GM21515 (cell line): ENCODE results near the gene FAM162A.
A peak's percentile ranks its signal among the peaks of the same experiment; 100 is the strongest.
"Not testable (repeated sequence)": the region's sequence is repeated elsewhere in the genome, so short reads cannot be mapped to it uniquely, and the experiment has no call there.

ENCODE experiments used
- ATAC-seq: cut with Tn5 transposase; IDR thresholded peaks from one replicate; pipeline ENCODE4 v1.9.1; 2021; ENCODE audit not compliant: unreplicated experiment

The FAM162A gene

DNA sequence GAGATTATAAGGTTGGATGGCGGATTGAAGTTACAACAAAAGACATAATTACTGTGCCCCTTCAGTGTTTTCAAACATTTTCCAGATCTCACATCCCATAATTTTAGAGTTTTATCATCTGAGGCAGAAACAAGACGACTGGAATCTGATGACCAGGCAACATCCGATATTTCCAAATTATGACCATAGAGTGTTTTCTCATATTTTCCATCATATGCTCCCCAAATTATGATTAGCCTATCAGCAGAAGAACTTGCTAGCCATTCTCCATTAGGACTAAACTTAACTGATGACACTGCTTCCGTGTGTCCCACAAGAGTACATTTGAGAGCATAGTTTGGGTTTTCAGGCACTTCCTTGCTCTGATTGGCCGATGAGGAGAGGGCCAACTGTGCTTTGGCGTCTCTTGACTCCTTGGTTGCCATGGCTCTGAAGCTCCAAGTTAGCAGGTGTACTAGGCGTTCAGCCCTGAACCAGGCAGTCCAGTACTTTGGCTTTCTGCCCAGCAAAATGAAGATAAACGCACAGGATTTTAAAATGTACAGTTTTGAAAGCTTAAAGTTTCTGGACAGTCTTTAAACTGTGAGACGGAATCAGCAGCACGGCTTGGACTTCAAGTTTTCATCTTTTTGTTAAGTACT, 31.2 kb downstream of the FAM162A start:
- ATAC-seq, result peak; percentile 52

DNA sequence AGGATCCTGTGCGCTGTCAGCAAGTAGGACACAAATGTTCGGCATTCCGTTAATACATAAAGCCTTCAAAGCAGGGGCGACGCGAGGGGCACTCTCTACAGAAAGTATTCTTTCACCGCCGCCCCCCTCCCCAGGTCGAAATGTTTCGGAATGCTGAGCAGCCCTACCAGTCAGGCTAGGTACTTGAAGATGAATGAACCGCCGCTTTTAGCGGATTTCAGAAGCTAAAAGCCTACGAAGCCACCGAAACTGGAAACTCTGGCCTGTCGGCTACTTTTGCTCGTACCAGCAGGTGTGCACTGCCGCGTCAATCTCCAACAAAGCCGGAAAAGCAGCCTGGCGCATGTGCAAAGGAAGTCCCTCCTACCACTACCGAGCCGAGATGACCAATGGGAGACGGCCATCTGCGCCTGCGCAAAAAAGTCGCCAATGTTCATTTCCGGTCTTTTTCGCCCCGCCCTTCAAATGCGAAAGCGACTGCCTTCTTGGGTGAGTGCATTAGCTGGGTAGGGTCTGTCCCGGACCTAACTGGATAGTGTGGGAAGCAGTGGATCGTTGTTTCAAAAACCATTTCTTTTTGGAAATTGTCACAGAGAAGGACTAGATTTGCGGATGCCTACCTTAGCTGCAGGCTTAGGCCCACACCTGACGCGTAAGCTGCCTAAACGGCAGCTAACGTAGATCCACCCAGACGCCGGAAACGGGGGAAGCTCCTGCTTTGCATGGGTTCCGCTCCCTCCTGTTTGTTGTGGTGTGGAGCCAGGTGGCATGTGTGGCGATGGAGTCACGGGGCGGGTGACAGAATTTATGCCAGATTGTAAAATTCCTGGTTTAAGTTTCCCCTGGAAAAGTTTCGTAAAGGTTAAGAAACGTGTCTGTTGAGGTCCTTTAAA, 32.0 kb downstream of the FAM162A start, which contains the start of gene WDR5B:
Gene WDR5B (minus strand): TSS at position 301 of the 893 bp plus-strand sequence. CDS start 534 bp downstream, outside the sequence.
- peak; percentile 81 for ATAC-seq

DNA sequence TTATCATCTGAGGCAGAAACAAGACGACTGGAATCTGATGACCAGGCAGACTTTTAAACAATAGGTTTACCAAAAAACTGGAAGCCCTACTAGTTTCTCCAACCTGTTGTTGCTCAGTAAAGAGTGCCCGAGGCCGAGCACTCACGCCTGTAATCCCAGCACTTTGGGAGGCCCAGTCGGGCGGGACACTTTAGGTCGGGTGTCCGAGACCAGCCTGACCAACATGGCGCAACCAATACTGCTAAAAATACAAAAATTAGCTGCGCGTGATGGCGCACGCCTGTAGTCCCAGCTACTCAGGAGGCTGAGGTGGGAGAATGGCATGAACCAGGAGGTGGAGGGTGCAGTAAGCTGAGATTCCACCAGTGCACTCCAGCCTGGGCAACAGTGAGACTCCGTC, 33.0 kb downstream of the FAM162A start:
- ATAC-seq, result no peak

DNA sequence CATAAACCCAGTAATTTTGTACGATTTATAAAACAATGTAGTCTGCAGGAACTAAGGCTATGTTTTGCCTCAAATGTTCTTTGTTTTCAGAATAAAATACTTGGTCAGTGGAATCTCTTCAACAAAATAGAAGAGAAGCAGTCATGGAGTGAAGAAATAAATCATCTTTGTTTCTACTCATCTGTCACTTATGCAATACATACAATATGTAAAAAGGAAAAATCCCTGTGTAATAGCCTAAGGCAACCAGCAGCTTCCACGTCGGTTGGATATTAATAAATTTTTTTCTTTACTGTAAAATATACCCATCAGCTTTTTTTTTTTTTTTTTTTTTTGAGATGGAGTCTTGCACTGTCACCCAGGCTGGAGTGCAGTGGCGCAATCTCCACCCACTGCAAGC, 37.1 kb downstream of the FAM162A start:
- no peak for ATAC-seq

DNA sequence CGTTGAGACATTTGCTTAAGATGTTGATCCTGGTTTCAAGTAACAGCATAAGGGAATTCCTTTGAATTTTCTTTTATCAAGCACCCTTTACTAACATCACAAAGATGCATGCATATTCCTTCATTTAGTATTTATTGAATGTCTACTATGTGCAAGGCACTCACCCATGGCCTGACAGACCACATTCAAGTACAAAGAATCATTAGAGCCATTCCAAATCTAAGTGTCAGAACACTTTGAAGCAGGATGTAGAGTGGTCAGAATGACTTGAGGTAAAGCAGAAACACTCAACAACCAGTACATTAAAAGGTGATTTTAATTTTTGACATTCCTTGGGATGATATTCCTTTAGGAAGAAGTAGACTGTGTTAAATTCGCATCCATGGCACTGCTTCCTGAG, 37.9 kb downstream of the FAM162A start:
- ATAC-seq, result no peak

DNA sequence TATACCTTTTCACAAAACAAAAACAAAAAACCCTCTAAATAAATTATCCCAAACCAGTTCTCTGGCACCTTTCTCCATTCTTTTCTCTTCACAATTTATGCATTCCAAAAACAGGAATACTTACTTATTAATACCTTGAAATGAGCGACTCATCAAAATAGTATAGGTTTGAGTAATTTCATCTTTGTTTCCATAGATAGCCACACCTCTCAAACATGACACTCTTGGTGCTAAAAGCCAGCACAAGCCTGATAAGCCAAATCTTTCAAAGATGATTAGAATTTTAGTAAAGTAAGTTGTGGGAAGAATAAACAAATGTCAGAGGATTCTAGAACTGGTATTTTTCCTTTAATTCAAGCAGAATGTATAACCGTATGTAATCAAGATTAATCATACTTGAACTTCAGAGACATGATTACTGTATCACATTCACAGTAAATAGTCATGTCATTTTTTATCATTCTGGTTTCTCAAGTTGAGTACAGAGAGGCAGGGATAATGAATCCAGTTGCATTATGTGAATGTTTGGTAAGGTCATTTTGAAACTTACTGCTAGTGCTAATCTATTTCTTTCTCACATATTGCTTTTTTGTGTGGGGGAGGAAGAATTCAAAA, 44.0 kb downstream of the FAM162A start:
- ATAC-seq, result no peak

DNA sequence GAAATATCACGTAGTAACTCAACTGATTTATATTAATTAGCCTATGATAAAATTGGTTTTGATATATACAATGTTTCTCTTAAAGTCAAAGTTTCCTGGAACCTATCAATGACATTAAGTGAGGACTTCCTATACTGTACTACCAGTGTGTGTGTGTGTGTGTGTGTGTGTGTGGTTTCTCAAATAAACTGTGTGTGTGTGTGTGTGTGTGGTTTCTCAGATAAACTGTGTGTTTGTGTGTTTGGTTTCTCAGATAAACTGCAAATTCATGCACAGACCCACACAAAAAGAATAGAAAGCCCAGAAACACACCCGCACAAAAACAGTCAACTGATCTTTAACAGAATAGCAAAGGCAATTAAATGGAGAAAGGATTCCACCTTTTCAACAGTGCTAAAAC, 46.4 kb downstream of the FAM162A start:
- ATAC-seq, result no peak

DNA sequence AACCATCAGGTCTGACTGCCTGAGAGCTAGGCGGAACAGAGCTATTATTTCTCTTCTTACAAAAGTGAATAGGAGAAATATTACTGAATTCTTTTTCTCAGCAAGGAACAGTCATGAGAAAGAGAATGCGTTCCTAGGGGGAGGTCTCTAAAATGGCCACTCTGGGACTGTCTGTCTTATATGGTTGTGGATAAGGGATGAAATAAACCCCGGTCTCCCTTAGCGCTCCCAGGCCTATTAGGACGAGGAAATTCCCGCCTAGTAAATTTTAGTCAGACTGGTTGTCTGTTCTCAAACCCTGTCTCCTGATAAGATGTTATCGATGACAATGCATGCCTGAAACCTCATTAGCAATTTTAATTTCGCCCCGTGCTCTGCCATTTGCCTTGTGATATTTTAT, 52.0 kb downstream of the FAM162A start:
- no peak for ATAC-seq

DNA sequence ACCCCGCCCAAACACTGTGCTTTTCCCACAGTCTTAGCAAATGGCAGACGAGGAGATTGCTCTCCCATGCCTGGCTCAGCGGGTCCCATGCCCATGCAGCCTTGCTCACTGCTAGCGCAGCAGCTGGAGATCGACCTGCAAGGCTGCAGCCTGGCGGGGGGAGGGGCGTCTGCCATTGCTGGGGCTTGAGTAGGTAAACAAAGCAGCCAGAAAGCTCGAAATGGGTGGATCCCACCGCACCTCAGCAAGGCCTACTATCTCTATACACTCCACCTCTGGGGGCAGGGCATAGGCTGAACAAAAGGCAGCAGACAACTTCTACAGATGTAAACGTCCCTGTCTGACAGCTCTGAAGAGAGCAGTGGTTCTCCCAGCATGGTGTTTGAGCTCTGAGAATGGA, 59.1 kb downstream of the FAM162A start:
- ATAC-seq, result no peak

DNA sequence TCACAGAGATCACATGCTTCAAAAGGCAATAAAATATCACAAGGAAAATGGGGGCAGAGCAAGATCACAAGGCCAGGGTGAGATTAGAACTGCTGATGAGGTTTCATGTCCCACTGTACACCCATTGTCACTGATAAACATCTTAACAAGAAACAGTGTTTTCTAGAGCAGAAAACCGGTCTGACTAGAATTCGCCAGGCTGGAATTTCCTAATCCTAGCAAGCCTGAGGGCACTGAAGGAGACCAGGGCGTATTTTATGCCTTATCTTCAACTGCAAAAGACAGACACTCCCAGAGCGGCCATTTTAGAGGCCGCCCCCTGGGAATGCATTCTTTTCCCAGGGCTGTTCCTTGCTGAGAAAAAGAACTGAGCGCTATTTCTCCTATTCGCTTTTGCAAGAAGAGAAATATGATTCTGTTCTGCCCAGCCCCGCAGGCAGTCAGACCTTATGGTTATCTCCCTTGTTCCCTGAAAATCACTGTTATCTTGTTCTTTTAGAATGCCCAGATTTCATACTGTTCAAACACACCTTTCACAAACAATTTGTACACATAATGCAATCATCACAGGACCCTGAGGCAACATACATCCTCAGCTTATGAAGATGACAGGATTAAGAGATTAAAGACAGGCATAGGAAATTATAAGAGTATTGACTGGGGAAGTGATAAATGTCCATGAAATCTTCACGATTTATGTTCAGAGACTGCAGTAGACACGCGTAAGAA, 59.9 kb downstream of the FAM162A start:
- not testable (repeated sequence) for ATAC-seq

DNA sequence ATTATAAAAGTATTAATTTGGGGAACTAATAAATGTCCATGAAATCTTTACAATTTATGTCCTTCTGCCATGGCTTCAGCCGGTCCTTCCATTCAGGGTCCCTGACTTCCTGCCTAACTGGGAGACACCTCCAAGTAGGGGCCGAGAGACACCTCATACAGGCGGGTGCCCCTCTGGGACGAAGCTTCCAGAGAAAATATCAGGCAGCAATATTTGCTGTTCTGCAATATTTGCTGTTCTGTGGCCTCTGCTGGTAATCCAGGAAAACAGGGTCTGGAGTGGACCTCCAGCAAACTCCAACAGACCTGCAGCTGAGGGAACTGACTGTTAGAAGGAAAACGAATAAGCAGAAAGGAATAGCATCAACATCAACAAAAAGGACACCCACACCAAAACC, 60.5 kb downstream of the FAM162A start:
- not testable (repeated sequence) for ATAC-seq

DNA sequence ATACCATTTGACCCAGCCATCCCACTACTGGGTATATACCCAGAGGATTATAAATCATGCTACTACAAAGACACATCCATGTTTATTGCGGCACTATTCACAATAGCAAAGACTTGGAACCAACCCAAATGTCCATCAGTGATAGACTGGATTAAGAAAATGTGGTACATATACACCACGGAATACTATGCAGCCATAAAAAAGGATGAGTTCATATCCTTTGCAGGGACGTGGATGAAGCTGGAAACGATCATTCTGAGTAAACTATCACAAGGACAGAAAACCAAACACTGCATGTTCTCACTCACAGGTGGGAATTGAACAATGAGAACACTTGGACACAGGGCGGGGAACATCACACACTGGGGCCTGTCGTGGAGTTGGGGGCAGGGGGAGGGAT, 64.2 kb downstream of the FAM162A start:
- ATAC-seq, result not testable (repeated sequence)

DNA sequence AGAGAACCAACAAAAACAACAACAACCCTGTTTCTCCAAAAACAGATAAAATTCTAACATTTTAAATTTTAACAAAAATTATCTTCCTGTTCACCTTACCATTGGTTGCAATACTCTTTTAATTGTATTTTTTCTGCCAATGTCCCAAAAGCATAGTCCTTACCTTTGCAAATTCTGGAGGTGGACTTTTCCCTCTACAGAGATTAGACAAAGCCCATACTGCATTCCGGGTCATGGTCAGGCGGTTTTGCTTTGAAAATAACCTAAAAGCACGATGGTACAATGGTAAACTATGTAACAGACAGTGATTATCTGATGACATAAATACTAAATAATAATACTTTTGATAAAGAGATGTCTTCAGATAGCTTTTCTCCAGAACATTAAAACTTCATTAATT, 67.4 kb downstream of the FAM162A start:
- no peak for ATAC-seq

DNA sequence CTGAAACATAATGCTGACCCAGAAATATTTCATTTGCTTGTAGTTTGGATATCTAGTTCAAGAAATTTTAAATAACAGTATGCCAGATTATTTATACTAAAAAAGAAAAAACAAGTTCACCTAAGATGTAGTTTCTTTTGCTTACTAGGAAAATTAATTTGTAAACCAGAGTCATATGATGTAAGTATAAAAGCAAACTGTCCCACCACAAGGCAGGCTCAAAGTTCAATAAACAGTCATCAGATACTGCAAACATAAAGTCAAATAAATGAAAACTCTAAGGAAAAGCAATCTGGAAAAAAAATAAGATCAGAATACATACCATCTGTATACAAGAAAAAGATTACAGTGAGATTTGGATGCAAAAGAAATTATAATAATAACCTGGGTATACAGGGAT, 72.1 kb downstream of the FAM162A start:
- ATAC-seq, result no peak

DNA sequence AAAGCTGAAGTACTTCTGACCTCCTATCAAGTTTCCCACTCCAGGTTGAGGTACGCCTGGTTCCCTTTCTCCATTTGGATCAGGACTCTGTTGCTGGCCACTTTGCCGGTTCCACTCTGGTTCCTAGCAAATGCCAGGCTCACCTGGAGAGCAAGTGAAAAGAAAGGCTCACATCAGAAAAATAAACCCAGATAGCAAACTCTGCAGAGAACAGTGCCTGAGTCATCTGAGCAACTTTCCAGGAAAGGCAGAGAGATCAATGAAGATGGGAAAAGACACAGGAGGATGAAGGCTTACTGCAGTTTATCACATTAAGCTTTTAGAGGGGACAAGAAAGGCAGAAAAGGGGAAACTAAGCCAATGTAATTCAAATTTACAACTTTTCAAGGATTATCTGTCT, 73.7 kb downstream of the FAM162A start:
- ATAC-seq, result no peak

DNA sequence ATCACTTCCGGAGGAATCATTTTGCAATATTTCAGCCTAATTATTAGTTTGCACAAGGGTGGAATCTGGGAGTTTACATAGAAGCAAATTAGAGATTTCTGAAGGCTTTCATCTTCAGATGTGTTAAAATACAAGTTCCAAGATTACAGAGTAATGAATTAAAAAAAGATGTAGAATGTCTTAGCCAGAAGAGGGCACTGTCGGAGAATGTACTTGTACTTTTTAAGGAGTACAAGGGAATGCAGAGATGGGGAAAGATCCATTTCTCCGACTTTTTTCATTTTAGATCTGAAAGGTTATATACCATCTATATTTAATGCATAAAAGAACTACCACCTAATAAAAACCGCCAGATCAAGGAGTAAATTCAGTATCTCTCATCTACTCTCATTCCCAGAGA, 75.0 kb downstream of the FAM162A start:
- ATAC-seq, result no peak

DNA sequence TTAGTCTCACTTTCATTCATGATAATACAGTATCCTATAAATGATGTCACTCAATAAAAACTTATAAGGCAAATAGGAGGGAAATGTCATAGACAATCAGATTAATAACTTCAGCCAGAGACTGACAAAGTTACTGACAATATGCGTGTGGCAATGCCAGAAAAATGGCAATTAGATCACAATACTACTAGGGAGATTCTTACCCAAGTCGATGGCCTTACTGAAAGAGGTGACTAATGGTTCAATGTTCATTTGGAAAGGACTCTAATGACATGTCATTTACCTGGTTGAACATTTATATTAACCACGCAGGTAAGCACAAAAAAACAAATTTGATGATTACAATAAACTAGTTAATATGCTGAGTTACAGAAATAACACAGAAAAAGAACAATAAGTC, 77.8 kb downstream of the FAM162A start:
- no peak for ATAC-seq
